ENCODE data around the gene EZR.

The EZR gene

GRCh38 chr6:158808442-158808833 is 10.7 kb downstream of the EZR start:
- Histone ChIP-seq H3K4me1 (ENCODE audit: control insufficient read depth in 1 of 2, insufficient read depth in 2 of 2, low read length in 2 of 2) (peaks cover 78 to 79% of the 10 kb centered on the region in 2 donors), H3K36me3 (ENCODE audit: control insufficient read depth in 1 of 2, insufficient read depth in 2 of 2, low read length in 2 of 2) (peaks cover 21 to 23% of the 10 kb centered on the region in 2 donors), H3K27ac (ENCODE audit: low read depth, low read length) (no peak overlapping the region), H3K4me3 (ENCODE audit: low read depth in 1 of 2, low read length in 2 of 2) (peak overlapping the region in 1 of 2 donors; percentile 3), H3K27me3 (ENCODE audit: control insufficient read depth in 1 of 2, insufficient read depth in 2 of 2, low read length in 2 of 2) (no peaks in the 10 kb centered on the region), H3K9ac (ENCODE audit: low read depth in 1 of 2, low read length in 2 of 2) (no peak overlapping the region), H3K9me3 (ENCODE audit: control insufficient read depth in 1 of 2, low read length in 2 of 2) (no peaks in the 10 kb centered on the region)

DNA sequence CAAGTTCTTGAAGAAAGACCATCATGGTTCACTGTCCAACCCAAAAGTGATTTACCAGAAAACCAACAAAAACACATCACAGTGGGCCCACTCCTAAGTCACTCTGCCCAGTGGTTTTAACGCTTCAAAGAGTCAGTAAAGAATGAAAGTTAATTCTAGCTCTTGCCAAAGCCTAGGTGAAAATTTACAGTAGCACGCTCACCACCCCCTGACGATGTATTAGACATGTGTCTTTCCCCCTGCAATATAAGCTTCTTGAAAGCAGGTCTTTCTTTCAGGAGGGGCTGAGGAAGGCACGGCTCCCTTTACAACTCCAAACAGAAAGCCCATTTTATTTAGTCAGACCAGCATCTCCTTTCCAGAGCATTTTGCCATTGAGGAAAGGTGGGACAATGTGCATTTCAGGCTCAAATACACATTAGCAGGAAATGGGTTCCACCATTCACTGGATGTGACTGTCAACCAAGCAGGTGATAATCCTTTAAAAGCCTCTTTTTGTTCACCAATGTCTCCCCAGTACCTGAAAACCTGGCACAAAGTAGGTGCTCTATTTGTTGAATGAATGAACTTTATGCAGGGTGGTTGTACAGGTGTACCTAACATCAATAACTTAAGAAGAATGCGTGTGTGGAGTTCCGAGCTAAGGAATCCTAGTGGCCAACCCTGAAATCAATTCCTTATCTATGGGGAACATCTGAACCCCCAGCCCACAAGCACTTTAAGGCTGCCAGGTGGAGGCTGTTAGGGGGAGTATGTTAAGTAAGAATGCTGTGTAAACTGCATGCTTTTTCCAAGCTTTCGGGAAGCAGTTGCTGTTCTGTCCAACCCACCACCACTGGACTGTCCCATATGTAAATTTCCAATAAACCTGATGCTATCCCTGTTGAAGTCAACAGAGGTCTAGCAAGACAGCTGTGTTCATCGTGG is 11.4 kb downstream of the EZR start:
- Histone ChIP-seq H3K27me3 (ENCODE audit: control insufficient read depth in 1 of 2, insufficient read depth in 2 of 2, low read length in 2 of 2) (no peaks in the 10 kb centered on the region), H3K4me3 (ENCODE audit: low read depth in 1 of 2, low read length in 2 of 2) (peak overlapping the region in 1 of 2 donors; percentile 3), H3K36me3 (ENCODE audit: control insufficient read depth in 1 of 2, insufficient read depth in 2 of 2, low read length in 2 of 2) (peaks cover 14 to 17% of the 10 kb centered on the region in 2 donors), H3K27ac (ENCODE audit: low read depth, low read length) (no peak overlapping the region), H3K4me1 (ENCODE audit: control insufficient read depth in 1 of 2, insufficient read depth in 2 of 2, low read length in 2 of 2) (peaks cover 77 to 78% of the 10 kb centered on the region in 2 donors), H3K9ac (ENCODE audit: low read depth in 1 of 2, low read length in 2 of 2) (no peak overlapping the region), H3K9me3 (ENCODE audit: control insufficient read depth in 1 of 2, low read length in 2 of 2) (no peaks in the 10 kb centered on the region)

DNA sequence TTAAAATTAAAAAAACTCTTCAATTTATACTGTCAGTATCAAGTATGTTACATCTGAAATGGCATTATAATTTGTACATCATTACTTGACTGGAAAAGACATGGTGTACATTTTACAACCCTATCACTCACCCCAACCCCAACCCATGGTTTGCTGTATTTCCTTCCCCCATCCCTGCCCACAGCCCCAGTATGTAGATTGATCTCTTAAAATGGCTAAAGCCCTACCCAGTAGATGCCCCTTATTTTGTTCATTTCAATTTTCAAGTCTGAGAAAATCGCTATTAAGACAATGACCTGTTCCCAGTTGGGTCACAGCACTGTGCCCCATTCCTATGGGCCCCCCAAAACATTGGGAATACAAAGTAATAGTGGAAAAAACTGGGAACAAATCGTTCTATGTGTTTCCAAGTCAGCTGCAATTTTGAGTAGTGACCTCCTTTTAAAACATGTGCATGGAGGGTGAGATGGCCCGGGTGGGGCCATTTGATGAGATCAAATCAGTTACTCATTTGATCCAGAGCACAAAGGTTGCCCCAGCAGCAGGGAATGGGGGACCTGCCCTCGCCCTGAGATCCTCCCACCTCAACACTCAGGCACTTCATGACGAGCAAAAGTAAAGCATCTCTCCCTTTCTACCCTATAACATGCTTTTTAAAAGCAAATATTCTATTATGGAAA is 13.3 kb downstream of the EZR start:
- Histone ChIP-seq H3K9ac (ENCODE audit: low read depth in 1 of 2, low read length in 2 of 2) (no peak overlapping the region), H3K4me3 (ENCODE audit: low read depth in 1 of 2, low read length in 2 of 2) (peak overlapping the region in 1 of 2 donors; percentile 8), H3K4me1 (ENCODE audit: control insufficient read depth in 1 of 2, insufficient read depth in 2 of 2, low read length in 2 of 2) (peaks cover 79 to 80% of the 10 kb centered on the region in 2 donors), H3K9me3 (ENCODE audit: control insufficient read depth in 1 of 2, low read length in 2 of 2) (no peaks in the 10 kb centered on the region), H3K36me3 (ENCODE audit: control insufficient read depth in 1 of 2, insufficient read depth in 2 of 2, low read length in 2 of 2) (peaks cover 13 to 16% of the 10 kb centered on the region in 2 donors), H3K27ac (ENCODE audit: low read depth, low read length) (no peak overlapping the region), H3K27me3 (ENCODE audit: control insufficient read depth in 1 of 2, insufficient read depth in 2 of 2, low read length in 2 of 2) (no peaks in the 10 kb centered on the region)

DNA sequence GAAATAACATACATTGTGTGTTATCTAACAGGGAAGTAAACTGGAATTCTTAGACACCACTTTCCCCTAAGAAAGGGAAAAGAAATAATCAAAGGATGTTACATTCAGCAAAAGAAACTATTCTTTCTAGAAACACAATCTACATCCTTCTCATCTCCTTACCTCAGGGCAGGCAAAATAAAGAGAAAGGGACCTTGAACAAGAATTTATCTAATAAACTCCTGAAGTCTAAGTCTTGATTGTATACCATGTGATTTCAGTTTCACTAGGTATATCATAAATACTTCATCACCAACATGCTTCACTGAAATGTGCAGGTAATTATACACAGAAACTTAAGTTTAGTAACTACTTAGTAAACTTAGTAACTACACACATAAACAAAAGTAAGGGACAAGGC is 15.0 kb downstream of the EZR start:
- H3K27ac ChIP-seq (ENCODE audit: low read depth, low read length), result peak overlapping the region; percentile 68
- no peaks in the 10 kb centered on the region for H3K27me3 ChIP-seq (ENCODE audit: control insufficient read depth in 1 of 2, insufficient read depth in 2 of 2, low read length in 2 of 2)
- H3K4me1 ChIP-seq (ENCODE audit: control insufficient read depth in 1 of 2, insufficient read depth in 2 of 2, low read length in 2 of 2), result peaks cover 79 to 80% of the 10 kb centered on the region in 2 donors
- peak overlapping the region; percentile 52 to 58 for H3K9ac ChIP-seq (ENCODE audit: low read depth in 1 of 2, low read length in 2 of 2)
- peaks cover 13 to 16% of the 10 kb centered on the region in 2 donors for H3K36me3 ChIP-seq (ENCODE audit: control insufficient read depth in 1 of 2, insufficient read depth in 2 of 2, low read length in 2 of 2)
- H3K4me3 ChIP-seq (ENCODE audit: low read depth in 1 of 2, low read length in 2 of 2), result peak overlapping the region; percentile 52 to 55
- no peaks in the 10 kb centered on the region for H3K9me3 ChIP-seq (ENCODE audit: control insufficient read depth in 1 of 2, low read length in 2 of 2)

DNA sequence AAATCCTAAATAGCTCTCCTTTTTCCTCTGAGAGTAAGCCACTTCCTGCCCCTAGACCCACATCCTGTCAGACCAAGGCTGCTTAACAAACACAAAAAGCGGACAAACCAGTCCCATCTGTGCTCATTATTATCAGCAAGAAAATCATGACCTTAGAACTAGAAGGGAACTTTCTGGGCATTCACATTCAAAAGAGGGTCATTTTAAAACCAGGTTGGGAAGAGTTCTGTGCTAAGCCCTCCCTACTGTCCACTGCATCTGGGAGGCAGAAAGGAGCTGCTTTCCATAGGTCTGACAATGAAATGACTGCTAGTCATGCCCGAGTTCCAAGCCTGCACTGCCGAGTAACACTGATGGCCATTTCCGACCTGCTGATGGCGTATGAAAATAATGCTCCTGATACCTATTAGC is 15.4 kb downstream of the EZR start:
- H3K4me1 ChIP-seq (ENCODE audit: control insufficient read depth in 1 of 2, insufficient read depth in 2 of 2, low read length in 2 of 2), result peaks cover 79 to 80% of the 10 kb centered on the region in 2 donors
- H3K27ac ChIP-seq (ENCODE audit: low read depth, low read length), result peak overlapping the region; percentile 68
- peaks cover 13 to 16% of the 10 kb centered on the region in 2 donors for H3K36me3 ChIP-seq (ENCODE audit: control insufficient read depth in 1 of 2, insufficient read depth in 2 of 2, low read length in 2 of 2)
- H3K9me3 ChIP-seq (ENCODE audit: control insufficient read depth in 1 of 2, low read length in 2 of 2), result no peaks in the 10 kb centered on the region
- H3K27me3 ChIP-seq (ENCODE audit: control insufficient read depth in 1 of 2, insufficient read depth in 2 of 2, low read length in 2 of 2), result no peaks in the 10 kb centered on the region
- peak overlapping the region; percentile 52 to 58 for H3K9ac ChIP-seq (ENCODE audit: low read depth in 1 of 2, low read length in 2 of 2)
- peak overlapping the region; percentile 52 to 55 for H3K4me3 ChIP-seq (ENCODE audit: low read depth in 1 of 2, low read length in 2 of 2)

- Histone ChIP-seq H3K36me3 (ENCODE audit: control insufficient read depth in 1 of 2, insufficient read depth in 2 of 2, low read length in 2 of 2) (no peaks in the 10 kb centered on the region), H3K9me3 (ENCODE audit: control insufficient read depth in 1 of 2, low read length in 2 of 2) (no peaks in the 10 kb centered on the region), H3K4me1 (ENCODE audit: control insufficient read depth in 1 of 2, insufficient read depth in 2 of 2, low read length in 2 of 2) (peaks cover 80 to 81% of the 10 kb centered on the region in 2 donors), H3K9ac (ENCODE audit: low read depth in 1 of 2, low read length in 2 of 2) (peak overlapping the region in 1 of 2 donors; percentile 7), H3K27me3 (ENCODE audit: control insufficient read depth in 1 of 2, insufficient read depth in 2 of 2, low read length in 2 of 2) (no peaks in the 10 kb centered on the region), H3K27ac (ENCODE audit: low read depth, low read length) (peak overlapping the region; percentile 53), H3K4me3 (ENCODE audit: low read depth in 1 of 2, low read length in 2 of 2) (peak overlapping the region in 1 of 2 donors; percentile 11)
Measured at GRCh38 chr6:158801655-158802294, 17.4 kb downstream of the EZR start.

- peak overlapping the region; percentile 43 for H3K27ac ChIP-seq (ENCODE audit: low read depth, low read length)
- H3K4me3 ChIP-seq (ENCODE audit: low read depth in 1 of 2, low read length in 2 of 2), result peak overlapping the region; percentile 17 to 27
- H3K36me3 ChIP-seq (ENCODE audit: control insufficient read depth in 1 of 2, insufficient read depth in 2 of 2, low read length in 2 of 2), result no peaks in the 10 kb centered on the region
- peaks cover 80 to 88% of the 10 kb centered on the region in 2 donors for H3K4me1 ChIP-seq (ENCODE audit: control insufficient read depth in 1 of 2, insufficient read depth in 2 of 2, low read length in 2 of 2)
- no peaks in the 10 kb centered on the region for H3K27me3 ChIP-seq (ENCODE audit: control insufficient read depth in 1 of 2, insufficient read depth in 2 of 2, low read length in 2 of 2)
- no peaks in the 10 kb centered on the region for H3K9me3 ChIP-seq (ENCODE audit: control insufficient read depth in 1 of 2, low read length in 2 of 2)
- peak overlapping the region in 1 of 2 donors; percentile 34 for H3K9ac ChIP-seq (ENCODE audit: low read depth in 1 of 2, low read length in 2 of 2)
Measured at GRCh38 chr6:158799051-158799792, 19.9 kb downstream of the EZR start.

DNA sequence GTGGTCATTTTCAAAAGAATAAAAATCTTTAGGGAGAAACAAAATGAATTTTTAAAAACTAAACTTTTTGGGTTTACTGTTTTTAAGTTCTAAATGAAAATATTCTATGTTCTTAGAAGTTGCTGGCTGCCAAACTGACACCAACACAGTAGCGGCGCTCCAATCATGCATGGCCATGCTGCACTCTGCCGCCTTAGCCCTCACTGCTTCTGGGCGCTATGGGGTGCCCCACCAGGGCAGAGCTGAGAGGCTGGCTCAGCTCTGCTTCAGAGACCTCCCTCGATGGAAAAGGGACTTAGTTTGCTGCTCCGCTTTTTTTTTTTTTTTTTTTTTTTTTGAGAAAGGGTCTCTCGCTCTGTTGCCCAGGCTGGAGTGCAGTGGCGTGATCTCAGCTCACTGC is 20.9 kb downstream of the EZR start:
- Histone ChIP-seq H3K9me3 (ENCODE audit: control insufficient read depth in 1 of 2, low read length in 2 of 2) (no peaks in the 10 kb centered on the region), H3K4me3 (ENCODE audit: low read depth in 1 of 2, low read length in 2 of 2) (no peak overlapping the region), H3K36me3 (ENCODE audit: control insufficient read depth in 1 of 2, insufficient read depth in 2 of 2, low read length in 2 of 2) (no peaks in the 10 kb centered on the region), H3K9ac (ENCODE audit: low read depth in 1 of 2, low read length in 2 of 2) (no peak overlapping the region), H3K27ac (ENCODE audit: low read depth, low read length) (peak overlapping the region; percentile 5), H3K4me1 (ENCODE audit: control insufficient read depth in 1 of 2, insufficient read depth in 2 of 2, low read length in 2 of 2) (peaks cover 82 to 90% of the 10 kb centered on the region in 2 donors), H3K27me3 (ENCODE audit: control insufficient read depth in 1 of 2, insufficient read depth in 2 of 2, low read length in 2 of 2) (no peaks in the 10 kb centered on the region)
